ENCODE results near the gene ZDHHC18.

DNA sequence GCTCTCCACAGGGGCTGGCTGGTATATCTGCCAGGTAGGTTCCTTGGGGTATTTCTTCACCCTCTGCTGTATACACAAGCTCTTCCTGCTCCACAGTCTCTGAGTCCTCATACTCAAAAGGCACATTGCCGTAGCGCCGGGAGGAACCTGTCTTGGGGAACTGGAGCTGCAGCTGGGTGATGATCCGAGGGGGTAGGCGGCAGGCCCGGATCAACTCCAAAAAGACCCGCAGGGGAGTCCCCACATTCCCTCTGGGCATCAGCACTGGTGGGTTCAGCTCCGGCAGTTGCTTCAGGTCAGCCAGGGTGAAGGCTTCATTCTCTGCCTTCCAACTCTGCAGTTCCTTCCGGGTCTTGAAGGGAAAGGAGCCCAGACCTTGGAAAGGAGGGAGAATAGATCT is 70.9 kb downstream of the ZDHHC18 start:
- TF ChIP-seq CTCF (IDR thresholded peaks at IDR 0.05; ENCODE audit: low read length) (no peak), EZH2 (optimal IDR thresholded peaks at IDR 0.05; ENCODE audit: low read depth, low read length) (no peak)
